Coronary artery (tissue), 2 donors: Measurements from ENCODE around the gene HMG20A.
A peak's percentile ranks its signal among the peaks of the same experiment; 100 is the strongest.

ENCODE experiments used
- DNase-seq: peaks from one replicate; pipeline ENCODE4 v3.0.0-alpha.2; 2017; ENCODE audit warnings: low spot score
- H3K27ac ChIP-seq, 2 donors: fragments of 200-600 bp; sonication (generic); one replicate each; pipeline ENCODE4 v1.5.1; 2016 to 2019
- H3K4me3 ChIP-seq: fragments of 200-600 bp; sonication (generic); 2 replicates; pipeline ENCODE4 v1.5.1; 2016; ENCODE audit warnings: mild to moderate bottlenecking, moderate library complexity
- CTCF ChIP-seq: fragments of 200-600 bp; sonication (generic); IDR thresholded peaks from one replicate; pipeline ENCODE4 v1.5.1; 2019; ENCODE audit warnings: antibody characterized with exemption

The HMG20A gene

GRCh38 chr15:77493324-77493907 lies 72.7 kb downstream of the HMG20A start:
- no peak for TF ChIP-seq CTCF
- Histone ChIP-seq H3K27ac (no peak overlapping the region), H3K4me3 (no peak overlapping the region)
- no peak for DNase-seq

- TF ChIP-seq CTCF, result no peak
- no peak overlapping the region for H3K4me3 ChIP-seq
- no peak overlapping the region for H3K27ac ChIP-seq
- no peak for DNase-seq
Measured at GRCh38 chr15:77494073-77494867, 73.6 kb downstream of the HMG20A start.

GRCh38 chr15:77494964-77495363 lies 74.3 kb downstream of the HMG20A start:
- H3K4me3 ChIP-seq, result no peak overlapping the region
- no peak overlapping the region for H3K27ac ChIP-seq
- no peak for TF ChIP-seq CTCF
- DNase-seq, result no peak

- no peak for TF ChIP-seq CTCF
- no peak for DNase-seq
- Histone ChIP-seq H3K4me3 (peak overlapping the region; percentile 44), H3K27ac (peak overlapping the region; percentile 51 to 85)
Measured at GRCh38 chr15:77495838-77496596, 75.3 kb downstream of the HMG20A start.

GRCh38 chr15:77496715-77497109 lies 76.0 kb downstream of the HMG20A start:
- peak; percentile 90 for DNase-seq
- H3K4me3 ChIP-seq, result peak overlapping the region; percentile 44
- peak; percentile 84 for TF ChIP-seq CTCF
- H3K27ac ChIP-seq, result peak overlapping the region; percentile 51 to 85

GRCh38 chr15:77497110-77497737 lies 76.5 kb downstream of the HMG20A start:
- Histone ChIP-seq H3K27ac (peak overlapping the region; percentile 51 to 85), H3K4me3 (peak overlapping the region; percentile 44)
- DNase-seq, result no peak
- TF ChIP-seq CTCF, result no peak
